SK-N-SH (cell line): ENCODE results near the gene TTC22. TPM values are rescaled to one million over a fixed set of nuclear protein-coding genes. Genes with fewer than 3 reads are reported as not detected.

Experiments used
- CTCF ChIA-PET: fragments of 300-600, 350-600 bp; formaldehyde crosslinking; extraction: SDS; loops from one replicate; lab custom pipeline; 2021; lab: Yijun Ruan, JAX
- POLR2A ChIA-PET: fragments of 350-600 bp; sonication (Branson Sonifier 250); formaldehyde crosslinking; extraction: SDS; loops from one replicate; lab custom pipeline; 2020; ENCODE audit warnings: antibody characterized with exemption, inconsistent platforms; lab: Yijun Ruan, JAX
- DNase-seq: peaks from one replicate; pipeline ENCODE4 v3.0.0; 2012
- H2AFZ ChIP-seq: fragments of 200-600 bp; sonication (generic); 2 replicates; pipeline ENCODE4 v1.8.1; 2016; ENCODE audit warnings: antibody characterized with exemption, mild to moderate bottlenecking, low read depth
- H3F3A ChIP-seq: fragments of 200-600 bp; sonication (generic); replicated peaks from 2 replicates; pipeline ENCODE3; 2016; ENCODE audit warnings: antibody characterized with exemption, mild to moderate bottlenecking; ENCODE audit not compliant: insufficient read depth
- H3K27ac ChIP-seq, 2 experiments: fragments of 200-500 bp in 1 of 2; fragments of 200-600 bp in 1 of 2; sonication (Bioruptor generic) in 1 of 2; sonication (generic), shearing (Covaris generic) in 1 of 2; 2 replicates each; pipeline versions ENCODE4 v1.5.1 to v1.6.1; 2014 to 2016; ENCODE audit warnings: low read depth in 2 of 2, inconsistent platforms in 1 of 2, low read length in 1 of 2, mild to moderate bottlenecking in 1 of 2, mixed read lengths in 1 of 2
- H3K27me3 ChIP-seq: fragments of 200-600 bp; sonication (generic), shearing (Covaris generic); 2 replicates; pipeline ENCODE4 v1.6.1; 2016; ENCODE audit warnings: mixed run types; ENCODE audit not compliant: insufficient read depth
- H3K36me3 ChIP-seq, 2 experiments: fragments of 200-500 bp in 1 of 2; fragments of 200-600 bp in 1 of 2; sonication (Bioruptor generic) in 1 of 2; sonication (generic) in 1 of 2; replicated peaks in 1 of 2; 2 replicates each; pipeline versions ENCODE3 to v1.5.1; 2014 to 2016; ENCODE audit warnings: low read length in 1 of 2, mild to moderate bottlenecking in 1 of 2; ENCODE audit not compliant: insufficient read depth in 2 of 2, control insufficient read depth in 1 of 2
- H3K4me1 ChIP-seq, 2 experiments: fragments of 200-500 bp in 1 of 2; fragments of 200-600 bp in 1 of 2; sonication (Bioruptor generic) in 1 of 2; sonication (generic), shearing (Covaris generic) in 1 of 2; 2 replicates each; pipeline versions ENCODE4 v1.5.1 to v1.6.1; 2014 to 2016; ENCODE audit warnings: low read depth in 1 of 2, low read length in 1 of 2, mixed run types in 1 of 2; ENCODE audit not compliant: insufficient read depth in 2 of 2, control insufficient read depth in 1 of 2
- H3K4me2 ChIP-seq: fragments of 200-600 bp; sonication (generic), shearing (Covaris generic); 2 replicates; pipeline ENCODE4 v1.6.1; 2017; ENCODE audit warnings: mixed run types
- H3K4me3 ChIP-seq, 2 experiments: fragments of 200-500 bp in 1 of 2; fragments of 200-600 bp in 1 of 2; sonication (Bioruptor generic) in 1 of 2; sonication (generic), shearing (Covaris generic) in 1 of 2; 2 replicates each; pipeline versions ENCODE4 v1.5.1 to v1.8.1; 2014 to 2016; ENCODE audit warnings: low read depth in 2 of 2, inconsistent platforms in 1 of 2, low read length in 1 of 2, mild to moderate bottlenecking in 1 of 2, mixed read lengths in 1 of 2, moderate library complexity in 1 of 2
- H3K79me2 ChIP-seq: fragments of 200-600 bp; sonication (generic); 2 replicates; pipeline ENCODE4 v1.8.1; 2017; ENCODE audit warnings: mild to moderate bottlenecking; ENCODE audit not compliant: insufficient read depth
- H3K9ac ChIP-seq: fragments of 200-600 bp; sonication (generic); 2 replicates; pipeline ENCODE4 v1.6.1; 2017; ENCODE audit warnings: mixed run types
- H3K9me2 ChIP-seq: fragments of 200-600 bp; sonication (generic); 2 replicates; pipeline ENCODE4 v1.6.1; 2017; ENCODE audit warnings: mixed run types
- H3K9me3 ChIP-seq: fragments of 200-600 bp; sonication (generic); 2 replicates; pipeline ENCODE4 v1.6.1; 2017; ENCODE audit warnings: mixed run types, mild to moderate bottlenecking, moderate library complexity
- H4K20me1 ChIP-seq: fragments of 200-600 bp; sonication (generic); 2 replicates; pipeline ENCODE4 v1.6.1; 2017; ENCODE audit warnings: mild to moderate bottlenecking, mixed run types; ENCODE audit not compliant: insufficient read depth
- EP300 ChIP-seq, 2 experiments: IDR thresholded peaks; 2 replicates each; pipeline versions ENCODE4 v1.4.0 to v1.6.1; 2012; ENCODE audit warnings: borderline replicate concordance in 1 of 2, low read depth in 1 of 2, low read length in 1 of 2
- FOSL2 ChIP-seq: IDR thresholded peaks from 2 replicates; pipeline ENCODE4 v1.4.0; 2012; ENCODE audit warnings: low read depth, mild to moderate bottlenecking, moderate library complexity, borderline replicate concordance
- FOXJ3 ChIP-seq: sonication (generic); formaldehyde crosslinking; IDR thresholded peaks from 2 replicates; pipeline ENCODE4 v1.5.1; 2020; ENCODE audit warnings: mild to moderate bottlenecking, missing genetic modification reagents
- GABPA ChIP-seq: IDR thresholded peaks from 2 replicates; pipeline ENCODE4 v1.4.0; 2012; ENCODE audit warnings: low read depth, mild to moderate bottlenecking
- IRF3 ChIP-seq: fragments of 150-350 bp; IDR thresholded peaks from 2 replicates; pipeline ENCODE4 v1.6.1; 2016; ENCODE audit warnings: mild to moderate bottlenecking, low read depth, low read length
- MAX ChIP-seq: IDR thresholded peaks from 2 replicates; pipeline ENCODE4 v1.4.0; 2012; ENCODE audit warnings: low read depth
- MXI1 ChIP-seq: IDR thresholded peaks from 2 replicates; pipeline ENCODE4 v1.6.1; 2012; ENCODE audit warnings: mild to moderate bottlenecking, low read depth, low read length, improper control_type of control experiment
- NFIC ChIP-seq: IDR thresholded peaks from 2 replicates; pipeline ENCODE4 v1.4.0; 2012; ENCODE audit warnings: borderline replicate concordance
- RCOR1 ChIP-seq: fragments of 150-350 bp; IDR thresholded peaks from 2 replicates; pipeline ENCODE4 v1.6.1; 2017; ENCODE audit warnings: antibody characterized with exemption, low read length
- RXRA ChIP-seq: IDR thresholded peaks from 2 replicates; pipeline ENCODE4 v1.4.0; 2012; ENCODE audit warnings: low read depth, mild to moderate bottlenecking, borderline replicate concordance
- SMC3 ChIP-seq: IDR thresholded peaks from 2 replicates; pipeline ENCODE4 v1.6.1; 2012; ENCODE audit warnings: low read depth, low read length, improper control_type of control experiment
- TCF12 ChIP-seq: IDR thresholded peaks from 2 replicates; pipeline ENCODE4 v1.4.0; 2012
- TEAD4 ChIP-seq: IDR thresholded peaks from 2 replicates; pipeline ENCODE4 v1.4.0; 2012; ENCODE audit warnings: mild to moderate bottlenecking, borderline replicate concordance; ENCODE audit not compliant: insufficient read depth
- USF2 ChIP-seq: fragments of 150-350 bp; IDR thresholded peaks from 2 replicates; pipeline ENCODE4 v1.6.1; 2017; ENCODE audit warnings: antibody characterized with exemption, low read length, low read depth, borderline replicate concordance
- YY1 ChIP-seq: IDR thresholded peaks from 2 replicates; pipeline ENCODE4 v1.4.0; 2012; ENCODE audit warnings: low read depth, mild to moderate bottlenecking
- WGBS: methylation state at CpG from one replicate; pipeline ENCODE4 v1.1.6; 2017; ENCODE audit warnings: low lambda C conversion rate; 5-methylcytosine and 5-hydroxymethylcytosine counted together
- polyA plus RNA-seq, 3 experiments: library from polyadenylated mRNA; depleted of rRNA; stranded (reverse); fragments of >200 nt; gene quantifications; 2 replicates each; pipeline ENCODE4 v1.2.3, GENCODE V29; 2012

TTC22 gene
- polyA plus RNA-seq, 1 of the 3 experiments (the other 2 are of a cell fraction), result not detected

GRCh38 chr1:54848134-54848948 lies 47.2 kb upstream of the TTC22 start:
- no peaks in the 10 kb centered on the region for H3K36me3 ChIP-seq
- no peaks in the 10 kb centered on the region for H3K27me3 ChIP-seq
- DNase-seq, result no peak
- no peak for TF ChIP-seq TCF12
- TF ChIP-seq GABPA, result no peak
- TF ChIP-seq RXRA, result no peak
- TF ChIP-seq FOXJ3 (CRISPR knock-in tag), result no peak
- TF ChIP-seq MXI1, result no peak
- no peak for TF ChIP-seq IRF3
- TF ChIP-seq RCOR1, result no peak
- no peak for TF ChIP-seq YY1
- TF ChIP-seq FOSL2, result no peak
- TF ChIP-seq EP300 (IDR thresholded peaks at IDR 0.05; ENCODE audit: borderline replicate concordance in 1 of 2, low read depth in 1 of 2, low read length in 1 of 2), result no peak
- TF ChIP-seq TEAD4, result no peak
- TF ChIP-seq MAX, result no peak
- no peak for TF ChIP-seq SMC3
- no peak for TF ChIP-seq NFIC
- TF ChIP-seq USF2, result no peak
- H3K4me1 ChIP-seq, result no peaks in the 10 kb centered on the region
- H4K20me1 ChIP-seq, result no peaks in the 10 kb centered on the region
- H3K4me2 ChIP-seq, result no peak overlapping the region
- no peaks in the 10 kb centered on the region for H3K9me3 ChIP-seq
- POLR2A ChIA-PET, result no interaction called here
- no peak overlapping the region for H3K9ac ChIP-seq
- no peaks in the 10 kb centered on the region for H3K9me2 ChIP-seq
- H3K27ac ChIP-seq, result no peak overlapping the region
- 93% methylated on average over 4 of the region's 7 CpGs for WGBS
- no peaks in the 10 kb centered on the region for H3F3A ChIP-seq
- CTCF ChIA-PET, result interaction anchor here (1.2 to 1.7 kb wide), 2 partner anchors 40 to 53 kb away, joined by 3 read pairs; no protein-coding TSS in a partner anchor
- no peak overlapping the region for H2AFZ ChIP-seq
- no peak overlapping the region for H3K4me3 ChIP-seq
- H3K79me2 ChIP-seq, result no peaks in the 10 kb centered on the region
